ENCODE data around the gene C1orf232.

Gene C1orf232

DNA sequence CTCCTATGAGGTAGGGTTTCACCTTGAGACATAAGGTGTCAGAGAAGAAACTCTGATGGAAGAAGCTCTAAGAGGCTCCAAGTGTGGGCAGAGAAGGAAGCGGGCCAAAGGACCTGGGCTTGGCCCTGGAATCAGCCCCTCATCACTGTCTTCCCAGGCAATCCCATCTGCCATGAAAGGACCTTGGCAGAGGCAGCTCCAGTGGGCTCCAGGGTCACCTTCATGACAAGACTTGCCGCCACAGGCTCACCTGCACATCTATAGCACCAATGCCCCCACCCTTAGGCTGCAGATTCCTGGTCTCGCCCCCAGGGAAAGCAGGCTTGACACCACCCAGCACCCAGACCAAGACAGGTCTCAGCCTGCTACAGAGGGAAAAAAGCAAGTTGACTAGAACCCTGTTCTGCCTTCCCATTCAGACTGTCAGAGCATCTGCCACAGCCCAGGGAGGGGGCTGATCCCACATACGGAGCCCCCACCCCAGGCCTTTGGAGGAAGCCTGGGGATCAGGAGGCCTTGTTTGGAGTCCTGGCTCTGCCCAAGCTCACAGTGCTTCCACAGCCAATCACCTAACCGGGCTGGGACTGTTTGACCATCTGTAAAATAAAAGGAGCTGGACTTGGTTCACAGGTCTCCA, 10.4 kb downstream of the C1orf232 start:
- DNase-seq (ENCODE audit: low read depth in 2 of 3, low spot score in 1 of 3): no peak

DNA sequence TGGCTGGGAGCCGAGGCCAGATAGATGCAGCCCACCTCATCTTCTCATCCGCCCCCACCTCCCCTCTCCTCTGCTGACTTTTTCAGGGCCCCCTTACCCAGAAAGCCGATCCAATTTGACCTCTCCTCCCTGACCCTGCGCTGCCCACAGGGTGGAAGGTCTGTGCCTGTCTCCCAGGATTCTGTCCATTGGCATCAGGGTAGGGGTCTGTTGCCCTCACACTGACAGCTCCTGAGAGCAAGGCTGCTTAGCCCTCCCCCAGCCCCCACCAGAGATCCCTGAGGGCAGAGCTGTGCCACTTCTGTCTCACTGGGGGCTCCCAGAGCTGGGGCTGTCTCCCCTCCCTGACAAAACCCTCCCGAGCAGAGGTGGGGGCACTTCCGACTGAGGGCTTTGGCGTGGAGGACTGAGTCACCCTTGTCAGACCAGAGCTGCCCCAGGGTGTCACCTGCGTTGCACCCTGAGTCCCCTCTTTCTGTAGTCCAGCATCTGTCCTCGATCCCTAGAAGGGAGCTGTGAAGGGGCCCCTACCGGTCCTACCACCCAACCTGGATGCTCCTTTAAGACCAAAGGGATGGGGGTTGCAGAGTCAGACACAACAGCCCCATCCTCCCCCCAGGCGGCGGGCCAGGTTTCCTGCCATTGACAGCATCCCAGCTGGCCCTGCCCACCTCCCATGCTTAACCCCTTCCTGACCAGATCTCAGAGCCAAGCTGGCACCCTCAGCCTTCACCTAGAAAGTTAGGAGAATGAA, 12.3 kb downstream of the C1orf232 start:
- DNase-seq (ENCODE audit: low read depth in 2 of 3, low spot score in 1 of 3): no peak

DNA sequence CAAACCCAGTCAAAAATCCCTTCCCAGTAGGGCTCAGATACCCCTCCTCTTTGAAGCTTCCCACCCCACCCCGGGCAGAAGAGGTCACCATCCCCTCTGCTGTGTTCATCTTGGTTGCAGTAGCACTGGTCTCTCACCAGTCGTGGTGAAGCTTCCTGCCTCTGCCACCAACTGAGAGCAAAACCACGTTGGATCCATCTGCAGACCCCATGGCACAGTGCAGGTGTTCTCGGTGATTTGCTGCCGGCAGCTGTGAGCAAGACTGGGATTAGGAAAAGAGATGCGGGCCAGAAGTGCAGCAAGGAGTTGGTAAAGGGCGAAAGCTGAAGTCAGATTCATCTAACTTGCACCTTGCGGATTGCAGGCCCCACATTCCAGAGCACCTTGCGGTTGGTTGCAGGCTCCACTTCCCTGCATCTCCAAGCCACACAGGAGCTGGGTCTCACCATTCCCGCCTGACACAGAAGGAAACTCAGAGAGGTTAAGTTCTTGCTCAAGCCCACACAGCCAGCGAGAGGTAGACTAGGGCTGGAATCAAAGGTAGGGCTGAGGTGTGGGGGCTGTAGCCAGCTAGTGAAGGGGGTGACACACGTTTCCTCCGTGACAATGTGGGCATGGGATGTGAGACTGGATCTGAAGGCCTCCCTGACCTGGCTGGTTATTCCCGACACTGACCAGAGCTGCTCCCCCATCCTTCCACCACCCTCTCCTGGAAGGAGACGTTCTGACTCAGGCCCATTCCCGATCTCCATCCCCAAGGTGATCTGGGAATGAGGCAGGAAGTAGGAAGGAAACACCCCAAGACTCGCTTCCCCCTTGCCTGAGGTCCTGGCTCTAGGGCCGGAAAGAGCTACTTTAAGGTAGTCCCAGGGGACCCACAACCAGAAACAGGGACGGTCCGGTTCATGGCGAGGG, 13.1 kb downstream of the C1orf232 start:
- DNase-seq (ENCODE audit: low read depth in 2 of 3, low spot score in 1 of 3): no peak

DNA sequence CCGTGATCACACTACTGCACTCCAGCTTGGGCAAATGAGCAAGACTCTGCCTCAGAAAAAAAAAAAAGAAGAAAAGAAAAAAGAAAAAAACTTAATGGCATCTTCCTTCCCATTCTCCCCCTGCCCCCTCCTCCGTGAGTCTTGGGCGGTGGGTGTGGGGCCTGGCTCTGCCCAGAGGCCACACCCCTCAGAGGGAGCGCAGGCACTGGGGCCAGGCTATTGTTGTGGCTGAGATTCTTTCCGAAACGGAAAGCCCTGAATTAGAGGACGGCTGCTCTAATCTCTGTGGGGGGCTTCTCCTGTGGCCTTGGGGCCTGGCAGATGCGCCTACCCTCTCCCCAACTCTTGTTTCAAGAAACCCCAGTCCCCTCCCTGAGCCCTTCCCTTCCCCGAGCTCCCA, 14.0 kb downstream of the C1orf232 start:
- DNase-seq (ENCODE audit: low read depth in 2 of 3, low spot score in 1 of 3): no peak

DNA sequence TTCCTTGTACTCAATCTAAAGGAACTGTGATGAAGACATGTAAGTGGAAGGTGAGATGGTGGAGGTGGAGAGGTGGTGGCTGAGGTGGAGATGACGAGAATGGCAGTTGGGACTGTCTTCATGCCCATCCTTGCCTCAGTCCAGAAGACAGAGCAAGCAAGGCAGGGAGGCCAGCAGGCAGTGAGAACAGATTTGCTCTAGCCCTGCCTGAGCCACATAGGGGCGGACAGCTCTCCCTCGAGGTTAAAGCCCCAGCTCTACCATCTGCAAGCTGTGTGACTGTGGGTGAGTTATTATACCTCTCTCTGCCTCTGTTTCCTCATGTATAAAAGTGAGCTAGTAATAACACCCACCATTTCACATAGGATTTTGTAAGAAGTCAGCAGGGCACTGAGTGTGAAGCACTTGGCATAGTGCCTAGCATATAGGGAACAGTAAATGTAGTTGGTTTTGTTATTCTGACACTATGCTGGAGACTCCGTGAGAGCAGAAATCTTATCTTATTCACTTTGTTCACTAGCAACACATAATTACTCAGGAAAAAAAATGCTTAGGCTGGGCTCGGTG, 14.7 kb downstream of the C1orf232 start:
- DNase-seq (ENCODE audit: low read depth in 2 of 3, low spot score in 1 of 3): no peak

DNA sequence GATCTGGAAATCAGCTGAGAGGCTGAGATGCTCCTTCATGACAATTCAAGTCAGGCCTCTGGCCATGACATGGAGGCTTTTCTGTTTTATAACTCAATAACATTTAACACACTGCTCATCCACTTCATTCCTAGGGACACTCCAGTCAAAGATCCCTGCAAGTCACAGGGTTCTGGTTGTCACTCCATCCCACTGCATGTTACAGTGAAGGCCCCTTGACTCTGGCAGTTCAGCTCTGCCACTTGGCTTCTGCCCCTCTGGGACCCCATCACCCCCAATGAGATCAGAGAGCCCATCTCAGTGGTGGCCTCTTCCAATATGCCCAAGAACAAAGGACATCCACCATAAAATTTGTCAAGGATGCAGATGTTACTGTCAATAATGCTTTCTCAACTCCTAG, 19.9 kb downstream of the C1orf232 start:
- no peak for DNase-seq (ENCODE audit: low read depth in 2 of 3, low spot score in 1 of 3)

DNA sequence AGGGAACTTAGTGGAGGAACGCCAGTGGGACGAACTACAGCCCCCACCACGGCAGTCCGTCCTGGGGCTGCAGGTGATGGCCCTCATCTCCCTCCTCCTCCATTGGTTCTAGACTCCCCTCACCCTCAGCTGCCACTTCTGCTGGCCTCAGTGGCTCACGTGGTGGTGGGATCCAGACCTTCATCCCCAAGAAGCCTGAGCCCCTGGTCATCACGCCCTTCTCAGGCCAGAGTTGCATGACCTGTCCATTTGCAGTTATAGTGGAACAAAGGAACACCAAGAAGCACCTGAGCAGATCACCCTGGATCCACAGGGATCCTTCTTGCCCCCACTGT, 22.8 kb downstream of the C1orf232 start:
- DNase-seq (ENCODE audit: low read depth in 2 of 3, low spot score in 1 of 3): no peak

DNA sequence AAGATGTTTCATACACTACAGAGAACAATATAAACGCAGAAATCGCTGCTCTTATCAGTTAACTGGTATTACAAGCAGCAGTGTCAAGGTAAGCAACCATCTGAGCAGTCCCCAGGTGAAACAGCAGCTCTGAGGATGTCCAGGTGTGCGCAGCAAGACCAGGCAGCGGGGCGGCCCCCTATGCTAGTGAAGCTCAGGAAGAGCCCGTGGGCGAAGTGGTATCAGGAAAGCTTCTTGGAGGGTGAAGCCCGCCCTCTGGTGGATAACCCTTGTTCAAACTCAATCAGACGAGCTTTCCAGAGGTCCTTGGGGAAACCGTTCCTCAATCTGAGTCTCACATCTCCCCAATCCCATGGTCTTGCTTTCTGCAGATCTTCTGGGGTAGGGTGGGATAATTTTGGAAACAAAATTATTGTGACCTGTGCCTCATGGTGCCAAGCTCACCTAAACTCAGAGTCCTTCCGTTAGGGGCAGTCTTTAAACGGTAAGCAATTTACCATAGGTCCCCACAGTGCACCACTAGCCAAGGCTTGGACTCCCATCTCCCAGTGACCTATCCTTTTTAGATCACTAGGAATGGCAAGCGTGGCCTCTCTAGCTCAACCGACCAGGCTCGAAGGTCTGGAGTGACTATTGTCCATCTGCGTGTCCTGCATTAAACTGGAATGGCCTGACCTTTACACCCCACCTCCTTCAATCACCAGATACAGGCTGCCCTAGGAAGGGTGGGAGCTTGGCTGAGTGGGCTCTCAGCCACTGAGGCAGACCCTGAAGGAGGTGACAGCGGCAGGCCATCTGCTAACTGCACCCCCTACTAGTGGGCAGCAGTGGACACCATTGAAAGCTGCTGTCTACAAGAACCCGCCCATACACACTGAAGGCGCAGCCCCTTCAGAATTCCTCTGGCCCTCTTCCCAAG, 23.5 kb downstream of the C1orf232 start:
- DNase-seq (ENCODE audit: low read depth in 2 of 3, low spot score in 1 of 3): peak in 2 of 3 donors; percentile 65 to 80

DNA sequence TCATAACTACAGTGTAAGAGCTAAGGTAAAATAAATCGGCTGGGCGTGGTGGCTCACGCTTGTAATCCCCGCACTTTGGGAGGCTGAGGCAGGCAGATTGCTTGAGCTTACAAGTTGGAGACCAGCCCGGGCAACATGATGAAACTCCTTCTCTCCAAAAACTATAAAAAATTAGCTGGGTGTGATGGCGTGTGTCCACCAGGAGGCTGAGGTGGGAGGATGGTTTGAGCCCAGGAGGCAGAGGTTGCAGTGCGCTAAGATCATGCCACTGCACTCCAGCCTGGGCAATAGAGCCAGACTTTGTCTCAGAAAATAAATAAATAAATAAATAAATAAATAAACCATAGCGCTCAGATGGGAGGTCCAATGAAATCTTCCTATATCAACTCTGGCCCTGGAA, 26.6 kb downstream of the C1orf232 start:
- DNase-seq (ENCODE audit: low read depth in 2 of 3, low spot score in 1 of 3): no peak

DNA sequence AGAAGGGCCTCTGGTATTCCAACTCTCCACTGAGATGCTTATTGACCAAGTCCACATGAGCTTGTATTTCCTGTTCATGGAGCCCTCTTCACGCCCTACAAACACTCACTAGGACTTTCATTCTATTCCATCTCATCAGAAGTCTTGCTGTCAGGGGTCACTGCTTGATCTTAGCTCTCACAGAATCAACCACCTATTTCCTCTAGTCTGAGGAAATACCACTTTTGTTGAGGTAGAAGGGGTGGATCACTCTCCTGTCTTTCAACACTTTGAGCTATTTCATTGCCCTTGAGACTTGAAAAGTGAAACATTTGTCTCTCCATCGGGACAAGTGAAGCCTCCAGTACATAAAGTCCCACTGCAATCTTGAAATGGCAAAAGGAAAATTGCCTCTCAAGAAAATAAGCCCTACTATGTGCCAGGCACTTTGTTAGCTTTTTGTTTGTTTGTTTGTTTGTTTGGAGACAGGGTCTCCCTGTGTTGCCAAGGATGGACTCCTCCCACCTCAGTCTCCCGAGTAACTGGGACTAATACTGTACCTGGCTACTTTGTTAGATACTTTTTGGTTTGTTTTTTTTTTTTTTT, 29.7 kb downstream of the C1orf232 start:
- no peak for DNase-seq (ENCODE audit: low read depth in 2 of 3, low spot score in 1 of 3)

DNA sequence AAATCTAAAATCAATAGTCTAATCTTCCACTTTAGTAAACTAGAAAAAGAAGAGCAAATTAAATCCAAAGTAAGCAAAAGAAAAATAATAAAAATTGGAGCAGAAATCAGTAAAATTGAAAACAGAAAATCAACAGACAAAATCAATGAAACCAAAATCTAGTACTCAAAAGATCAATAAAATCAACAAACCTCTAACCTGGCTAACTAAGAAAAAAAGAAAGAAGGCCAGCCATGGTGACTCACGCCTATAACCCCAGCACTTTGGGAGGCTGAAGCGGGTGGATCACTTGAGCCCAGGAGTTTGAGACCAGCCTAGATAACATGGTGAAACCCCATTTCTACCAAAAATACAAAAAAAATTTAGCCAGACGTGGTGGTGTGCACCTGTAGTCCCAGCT, 34.3 kb downstream of the C1orf232 start:
- no peak for DNase-seq (ENCODE audit: low read depth in 2 of 3, low spot score in 1 of 3)

DNA sequence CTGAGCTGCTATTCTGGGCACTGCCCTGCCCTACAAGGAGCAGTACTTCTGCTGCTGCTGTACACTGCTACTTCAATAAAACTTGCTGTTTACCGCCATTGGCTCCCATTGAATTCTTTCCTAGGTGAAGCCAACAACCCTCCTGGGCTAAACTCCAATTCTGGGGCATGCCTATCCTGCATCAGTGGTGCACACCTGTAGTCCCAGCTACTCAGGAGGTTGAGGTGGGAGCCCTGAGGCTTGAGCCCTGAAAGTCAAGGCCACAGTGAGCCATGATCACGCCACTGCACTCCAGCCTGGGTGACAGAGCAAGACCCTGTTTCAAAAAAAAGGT, 36.0 kb downstream of the C1orf232 start:
- no peak for DNase-seq (ENCODE audit: low read depth in 2 of 3, low spot score in 1 of 3)

DNA sequence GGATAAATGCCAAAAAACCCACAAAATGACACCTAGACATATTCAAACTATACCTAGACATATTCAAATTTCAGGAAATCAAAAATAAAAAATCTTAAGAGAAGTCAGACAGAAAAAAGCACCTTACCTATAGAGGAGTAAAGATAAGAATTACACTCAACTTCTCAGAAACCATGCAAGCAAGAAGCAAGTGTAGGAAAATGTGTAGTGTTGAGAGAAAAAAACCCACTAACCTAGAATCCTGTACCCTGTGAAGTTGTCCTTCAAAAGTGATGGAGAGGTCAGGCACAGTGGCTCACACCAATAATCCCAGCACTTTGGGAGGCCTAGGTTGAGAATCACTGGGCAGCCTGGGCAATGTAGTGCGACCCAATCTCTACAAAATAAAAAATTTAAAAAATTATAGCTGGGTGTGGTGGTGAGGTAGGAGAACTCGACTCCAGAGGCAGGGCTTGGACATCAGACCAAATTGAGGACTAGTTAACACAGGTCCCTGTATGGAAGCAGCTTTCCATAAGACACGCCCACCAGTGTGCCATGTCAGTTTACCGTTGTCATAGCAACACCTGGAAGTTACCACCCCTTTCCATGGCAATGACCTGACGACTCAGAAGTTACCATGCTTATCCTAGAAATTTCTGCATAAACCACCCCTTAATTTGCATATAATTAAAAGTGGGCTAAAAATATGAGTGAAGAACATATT, 36.5 kb downstream of the C1orf232 start:
- DNase-seq (ENCODE audit: low read depth in 2 of 3, low spot score in 1 of 3): no peak

DNA sequence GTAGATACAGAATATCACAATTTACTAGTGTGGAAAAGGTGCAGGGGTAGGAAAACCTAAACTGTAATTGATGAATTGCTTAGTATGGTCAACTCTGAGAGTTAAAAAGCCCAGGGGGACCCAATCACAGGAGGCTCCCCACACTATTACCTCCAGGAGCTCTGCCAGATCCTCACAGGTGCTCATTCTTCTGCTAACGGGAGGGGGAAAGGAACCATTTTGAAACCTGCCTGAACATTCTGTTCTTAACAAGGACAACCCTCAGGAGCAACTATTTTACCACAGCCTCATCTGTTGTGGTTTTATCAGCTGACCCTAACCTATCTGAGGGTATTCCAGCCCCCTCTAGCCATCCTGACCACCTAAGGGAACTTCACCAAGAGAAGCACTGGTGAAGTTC, 38.1 kb downstream of the C1orf232 start:
- DNase-seq (ENCODE audit: low read depth in 2 of 3, low spot score in 1 of 3): no peak

DNA sequence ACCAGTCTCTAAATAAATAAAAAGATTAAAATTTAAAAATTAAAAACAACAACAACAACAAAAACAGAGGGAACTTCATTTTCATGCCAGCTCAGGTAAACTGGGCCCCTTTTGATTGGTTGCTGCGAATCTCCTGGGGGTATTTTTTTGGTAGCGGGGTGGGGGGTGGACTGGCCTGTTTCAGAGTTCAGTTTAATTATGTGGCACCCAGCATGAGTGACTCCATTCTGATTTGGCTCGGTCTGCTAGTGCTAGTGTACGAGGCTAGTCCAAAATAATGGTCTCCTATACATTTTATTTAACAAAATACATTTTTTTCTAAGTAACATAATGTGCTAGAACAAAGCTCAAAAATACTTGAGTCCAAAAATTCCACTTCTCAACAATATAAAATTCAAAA, 39.0 kb downstream of the C1orf232 start:
- no peak for DNase-seq (ENCODE audit: low read depth in 2 of 3, low spot score in 1 of 3)

DNA sequence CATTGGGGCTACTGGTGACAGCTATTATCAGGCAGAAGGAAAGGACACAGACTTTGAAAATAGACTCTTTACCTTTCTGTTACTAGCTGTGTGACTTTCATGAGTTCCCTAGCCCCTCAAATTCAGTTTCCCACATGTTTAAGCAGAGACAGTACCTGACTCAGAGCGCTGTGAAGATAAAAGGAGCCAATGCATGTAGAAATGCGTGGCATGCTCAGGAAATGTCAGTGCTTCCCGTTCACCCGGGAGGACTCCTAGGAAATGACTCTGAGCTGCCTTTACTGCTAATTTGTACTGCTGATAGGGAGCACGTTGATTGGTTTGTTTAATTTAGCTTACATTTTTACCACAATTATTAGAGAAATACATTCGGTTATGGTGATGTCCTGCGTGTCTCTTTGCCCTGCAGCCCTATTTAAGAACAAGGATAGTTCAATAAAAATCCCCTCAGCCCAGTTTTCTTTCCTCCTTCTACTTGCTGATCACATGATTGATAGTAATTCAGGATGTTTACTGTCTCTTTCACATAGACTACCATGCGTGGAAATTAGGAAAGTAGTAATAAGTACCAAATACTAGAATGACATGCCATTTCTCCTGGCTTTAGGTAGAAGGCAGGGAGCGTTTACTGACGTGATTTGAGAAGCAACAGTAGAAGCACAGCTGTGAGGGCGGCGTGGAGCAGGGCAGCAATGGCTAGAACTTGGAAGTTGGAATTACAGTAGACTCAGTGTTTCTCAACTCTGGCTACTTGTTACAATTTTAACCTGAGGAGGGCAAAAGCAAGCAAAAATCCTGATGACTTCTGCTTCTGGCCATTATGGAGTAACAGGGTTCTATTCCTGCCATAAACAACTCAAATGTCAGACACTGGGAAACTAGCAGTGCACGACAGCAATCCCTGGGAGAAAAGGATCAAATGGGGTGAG, 41.3 kb downstream of the C1orf232 start:
- no peak for DNase-seq (ENCODE audit: low read depth in 2 of 3, low spot score in 1 of 3)

DNA sequence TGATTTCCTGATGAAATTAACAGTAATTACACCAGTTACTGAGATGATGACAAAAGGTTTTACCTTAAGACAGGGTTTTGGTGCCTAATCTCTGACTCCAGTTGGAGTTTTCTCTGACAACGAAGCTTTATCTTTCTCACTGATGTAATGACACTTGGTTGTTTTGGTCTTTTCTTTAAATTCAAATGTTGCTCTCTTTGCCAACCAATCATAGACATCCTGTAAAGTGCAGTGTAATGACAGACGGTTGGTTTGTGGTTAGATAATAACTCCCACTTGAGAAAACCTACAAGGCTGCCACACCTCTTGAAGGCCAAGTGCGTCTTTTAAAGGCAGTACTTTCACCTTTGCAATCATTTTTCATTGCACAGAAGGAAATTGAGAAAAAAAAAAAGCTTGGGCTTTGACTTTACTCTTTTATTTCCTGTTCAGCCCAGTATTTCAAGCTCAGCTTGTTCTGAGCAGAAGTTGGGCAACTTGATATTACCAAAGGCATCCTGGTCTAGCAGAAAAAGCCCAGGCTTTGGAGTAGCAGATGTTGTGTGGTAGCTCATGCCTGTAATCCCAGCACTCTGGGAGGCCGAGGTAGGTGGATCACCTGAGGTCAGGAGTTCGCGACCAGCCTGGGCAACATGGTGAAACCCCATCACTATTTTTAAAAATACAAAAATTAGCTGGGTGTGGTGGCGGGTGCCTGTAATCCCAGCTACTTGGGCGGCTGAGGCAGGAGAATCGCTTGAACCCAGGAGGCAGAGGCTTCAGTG, 42.3 kb downstream of the C1orf232 start:
- DNase-seq (ENCODE audit: low read depth in 2 of 3, low spot score in 1 of 3): peak in 1 of 3 donors; percentile 31

DNA sequence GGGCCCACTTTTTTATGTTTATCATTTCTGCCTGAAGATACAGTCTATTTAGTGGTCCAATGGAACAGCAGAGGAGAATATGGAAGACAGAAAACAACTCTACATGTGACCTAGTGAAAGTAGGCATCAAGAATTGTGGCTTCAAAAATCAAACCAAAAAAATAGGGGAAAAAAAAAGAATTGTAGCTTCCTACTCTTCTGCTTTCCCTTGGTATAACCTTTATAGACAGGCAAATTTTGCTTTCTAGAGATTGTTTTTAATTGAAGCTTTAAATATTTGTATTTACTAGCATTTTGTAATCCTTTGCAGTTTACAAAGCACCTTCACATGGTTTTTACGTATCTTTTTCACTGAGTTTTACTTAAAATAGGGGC, 42.8 kb downstream of the C1orf232 start:
- DNase-seq (ENCODE audit: low read depth in 2 of 3, low spot score in 1 of 3): no peak

Data from stimulated activated CD4-positive, alpha-beta T cell treated with anti-CD3 and anti-CD28 coated beads, Interleukin-12 subunit alpha, Interleukin-12 subunit beta, amount 100 ng/mL, for 48 hours (primary cell).